HG03095 (cell line): ENCODE data around the gene MAP2K7.
"Not testable (repeated sequence)": the region's sequence is repeated elsewhere in the genome, so short reads cannot be mapped to it uniquely, and the experiment has no call there.

Experiments
- ATAC-seq: cut with Tn5 transposase; IDR thresholded peaks from one replicate; pipeline ENCODE4 v1.9.1; 2021; ENCODE audit warnings: moderate library complexity; ENCODE audit not compliant: unreplicated experiment

MAP2K7 gene

DNA sequence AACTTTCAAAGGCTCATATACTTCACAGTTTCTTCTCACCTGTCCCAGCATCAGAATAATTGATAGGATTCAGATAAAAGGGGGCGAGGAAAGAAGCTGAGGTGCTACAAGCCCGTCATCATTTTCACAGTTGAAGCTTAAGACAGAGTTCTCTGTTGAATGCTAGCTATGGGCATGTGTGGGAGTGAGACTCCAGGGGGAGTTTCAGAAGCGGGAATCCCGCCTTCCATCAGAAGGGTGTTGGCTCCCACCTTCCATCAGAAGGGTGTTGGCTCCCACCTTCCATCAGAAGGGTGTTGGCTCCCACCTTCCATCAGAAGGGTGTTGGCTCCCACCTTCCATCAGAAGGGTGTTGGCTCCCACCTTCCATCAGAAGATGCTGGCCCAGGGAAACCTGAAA lies 57.4 kb downstream of the MAP2K7 start:
- not testable (repeated sequence) for ATAC-seq

DNA sequence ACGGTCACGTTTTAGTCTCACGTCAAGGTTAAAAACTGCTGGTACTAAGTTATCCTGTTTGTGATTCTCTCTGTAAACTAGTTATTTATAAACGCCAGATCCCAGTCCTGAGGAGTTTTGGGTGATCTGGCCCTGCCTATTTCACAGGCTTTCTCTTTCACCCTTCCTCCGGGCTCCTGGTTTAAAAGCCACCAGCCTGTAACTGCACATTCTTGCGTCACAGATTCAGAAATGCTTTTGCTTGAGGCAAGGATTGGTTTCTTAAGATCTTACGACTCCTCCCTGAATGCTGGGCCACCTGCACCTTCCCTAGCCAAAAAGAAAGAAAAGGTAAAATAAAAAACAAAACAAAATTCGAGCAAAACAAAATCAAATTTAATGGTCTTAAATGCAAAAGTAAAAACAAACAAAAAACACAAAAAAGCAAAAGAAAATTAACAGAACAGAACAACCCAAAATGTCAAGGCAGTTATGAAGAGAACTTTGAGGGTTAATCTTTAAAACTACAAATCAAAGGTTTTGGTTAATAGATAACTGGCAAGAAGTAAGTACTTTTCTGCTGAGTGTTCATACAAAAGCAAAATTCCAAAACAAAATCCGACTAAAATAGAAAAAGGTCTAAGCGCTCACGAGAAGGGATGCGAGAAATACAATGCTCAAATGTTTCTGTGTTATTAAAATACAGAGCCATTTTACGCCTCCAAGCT lies 58.4 kb downstream of the MAP2K7 start:
- ATAC-seq = no peak

DNA sequence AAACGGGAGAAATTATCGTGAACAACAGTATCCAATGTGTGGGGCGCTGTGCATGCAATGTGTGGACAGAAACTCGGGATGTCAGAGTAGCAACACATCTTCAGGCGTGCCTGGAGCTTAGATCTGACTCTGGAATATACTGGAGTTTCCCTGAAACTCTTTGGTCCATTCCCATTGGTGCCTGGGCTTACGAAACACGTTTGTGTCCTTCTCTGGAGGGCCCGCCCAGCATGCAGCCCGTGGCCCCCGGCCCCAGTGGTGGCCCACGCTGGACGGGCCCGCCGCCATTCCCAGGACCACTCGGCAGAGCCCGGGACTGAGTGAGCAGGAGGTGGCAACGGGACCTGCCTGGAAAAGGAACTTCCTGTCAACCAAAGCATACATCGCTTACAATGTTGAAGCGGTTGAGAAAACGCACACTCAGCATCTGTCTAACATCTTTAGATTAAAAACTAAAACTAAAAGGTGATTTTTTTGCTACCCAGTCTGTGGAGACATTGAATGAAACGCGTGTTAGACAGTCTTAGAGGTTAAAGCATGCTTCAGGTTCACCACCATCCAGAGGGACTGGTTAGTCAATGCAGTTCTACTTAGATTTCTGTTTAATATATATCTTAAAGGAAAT lies 59.1 kb downstream of the MAP2K7 start:
- no peak for ATAC-seq

DNA sequence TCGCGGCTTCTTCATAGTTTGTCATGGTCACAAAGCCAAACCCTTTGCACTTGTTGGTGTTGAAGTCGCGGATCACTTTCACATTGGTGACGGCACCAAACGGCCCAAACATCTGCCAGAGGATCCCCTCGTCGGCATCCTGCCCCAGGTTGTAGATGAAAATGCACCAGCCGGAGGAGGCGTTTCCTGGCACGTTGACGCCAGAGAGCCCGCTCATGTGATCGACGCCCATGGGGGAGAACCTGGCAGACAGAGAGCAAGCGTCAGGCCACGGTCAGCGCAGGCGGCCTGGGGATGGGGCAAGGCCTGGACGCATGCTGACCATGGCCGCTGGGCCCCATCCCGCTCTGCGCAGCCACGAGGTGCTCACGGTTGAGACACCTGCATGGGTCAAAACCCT lies 59.9 kb downstream of the MAP2K7 start:
- no peak for ATAC-seq
